Measurements from ENCODE around the gene BGN. TPM values are rescaled to one million over a fixed set of nuclear protein-coding genes. Genes with fewer than 3 reads are reported as not detected.

The BGN gene
- total RNA-seq, 4 donors from 2014 or later: 13.4 to 43.0 (median 20.0) TPM

DNA sequence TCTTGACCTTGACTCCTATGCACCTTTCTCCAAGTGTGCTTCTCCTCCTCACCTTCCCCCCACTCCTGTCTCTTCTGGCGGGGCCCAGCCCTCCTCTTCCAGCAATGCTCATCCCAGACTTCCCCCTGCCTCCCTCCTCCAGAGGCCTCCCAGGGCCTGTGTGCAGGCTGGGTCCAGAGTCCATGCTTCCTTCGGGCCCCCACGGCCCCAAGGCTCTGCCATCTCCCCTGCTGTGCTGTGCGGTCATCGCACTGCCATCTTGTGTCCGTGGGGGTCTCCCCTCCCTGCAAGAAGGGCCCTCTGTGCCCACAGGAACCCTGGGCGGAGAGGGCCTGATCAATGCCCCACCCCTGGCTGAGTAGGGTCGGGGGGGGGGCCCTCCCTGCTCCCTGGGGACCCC, 49.9 kb downstream of the BGN start:
- TF ChIP-seq, protein P1, sequence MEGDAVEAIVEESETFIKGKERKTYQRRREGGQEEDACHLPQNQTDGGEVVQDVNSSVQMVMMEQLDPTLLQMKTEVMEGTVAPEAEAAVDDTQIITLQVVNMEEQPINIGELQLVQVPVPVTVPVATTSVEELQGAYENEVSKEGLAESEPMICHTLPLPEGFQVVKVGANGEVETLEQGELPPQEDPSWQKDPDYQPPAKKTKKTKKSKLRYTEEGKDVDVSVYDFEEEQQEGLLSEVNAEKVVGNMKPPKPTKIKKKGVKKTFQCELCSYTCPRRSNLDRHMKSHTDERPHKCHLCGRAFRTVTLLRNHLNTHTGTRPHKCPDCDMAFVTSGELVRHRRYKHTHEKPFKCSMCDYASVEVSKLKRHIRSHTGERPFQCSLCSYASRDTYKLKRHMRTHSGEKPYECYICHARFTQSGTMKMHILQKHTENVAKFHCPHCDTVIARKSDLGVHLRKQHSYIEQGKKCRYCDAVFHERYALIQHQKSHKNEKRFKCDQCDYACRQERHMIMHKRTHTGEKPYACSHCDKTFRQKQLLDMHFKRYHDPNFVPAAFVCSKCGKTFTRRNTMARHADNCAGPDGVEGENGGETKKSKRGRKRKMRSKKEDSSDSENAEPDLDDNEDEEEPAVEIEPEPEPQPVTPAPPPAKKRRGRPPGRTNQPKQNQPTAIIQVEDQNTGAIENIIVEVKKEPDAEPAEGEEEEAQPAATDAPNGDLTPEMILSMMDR (IDR thresholded peaks at IDR 0.05; ENCODE audit: low read depth): no peak

DNA sequence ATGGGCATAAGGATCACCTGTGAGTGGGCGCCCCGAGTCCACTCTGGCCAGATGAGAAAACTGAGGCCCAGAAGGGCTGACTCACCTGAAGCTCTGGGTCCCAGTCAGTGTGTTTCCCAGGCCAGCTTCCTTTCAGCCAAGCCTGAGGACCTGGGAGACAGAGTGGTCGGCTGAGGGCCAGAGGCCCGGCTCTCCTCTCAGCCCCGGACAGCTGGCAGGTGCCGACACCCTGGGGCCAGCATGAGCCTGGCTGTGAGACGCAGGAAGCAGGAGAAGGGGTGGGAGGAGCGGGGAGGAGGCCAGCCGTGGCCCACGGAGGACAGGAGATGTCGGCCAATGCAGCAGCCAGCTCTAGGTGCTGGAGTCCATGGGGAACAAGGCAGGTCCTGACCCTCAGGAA, 51.6 kb downstream of the BGN start:
- TF ChIP-seq, protein P1 (IDR thresholded peaks at IDR 0.05; ENCODE audit: low read depth): no peak

DNA sequence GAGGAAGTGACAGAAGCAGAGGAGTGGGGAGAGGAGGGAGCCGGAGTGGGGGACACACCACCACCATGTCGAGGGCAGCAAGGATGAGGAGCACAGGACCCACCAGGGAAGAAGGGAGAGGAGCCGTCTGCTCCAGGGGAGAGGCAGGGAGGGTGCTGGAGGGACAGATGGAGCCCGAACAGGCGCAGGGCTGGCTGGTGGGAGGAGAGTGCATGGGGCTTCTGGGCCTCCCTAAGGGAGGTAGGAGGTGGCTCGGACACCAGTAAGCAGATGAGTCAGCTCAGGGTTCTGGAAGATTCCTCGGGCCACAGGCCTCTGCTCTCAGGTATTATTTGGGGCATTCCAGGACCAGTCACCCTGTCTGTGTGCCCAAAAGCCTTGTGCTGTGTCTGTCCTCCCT, 52.4 kb downstream of the BGN start:
- TF ChIP-seq, protein P1 (IDR thresholded peaks at IDR 0.05; ENCODE audit: low read depth): no peak

DNA sequence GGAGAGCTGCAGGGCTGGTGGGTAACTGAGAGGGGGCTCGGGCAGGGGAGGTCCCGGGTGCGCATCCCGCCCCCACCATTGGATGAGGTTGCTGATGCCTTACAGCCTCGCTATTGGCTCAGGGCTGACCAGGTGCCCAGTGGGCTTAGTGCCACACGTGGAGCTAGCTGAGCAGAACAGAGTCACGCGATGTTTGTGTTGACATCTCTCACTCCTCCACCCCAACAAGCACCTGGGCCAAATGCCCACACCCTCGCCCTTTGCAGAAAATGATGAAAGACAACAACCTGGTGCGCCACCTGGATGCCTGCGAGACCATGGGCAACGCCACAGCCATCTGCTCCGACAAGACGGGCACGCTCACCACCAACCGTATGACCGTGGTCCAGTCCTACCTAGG, 54.5 kb downstream of the BGN start:
- TF ChIP-seq, protein P1 (IDR thresholded peaks at IDR 0.05; ENCODE audit: low read depth): no peak

DNA sequence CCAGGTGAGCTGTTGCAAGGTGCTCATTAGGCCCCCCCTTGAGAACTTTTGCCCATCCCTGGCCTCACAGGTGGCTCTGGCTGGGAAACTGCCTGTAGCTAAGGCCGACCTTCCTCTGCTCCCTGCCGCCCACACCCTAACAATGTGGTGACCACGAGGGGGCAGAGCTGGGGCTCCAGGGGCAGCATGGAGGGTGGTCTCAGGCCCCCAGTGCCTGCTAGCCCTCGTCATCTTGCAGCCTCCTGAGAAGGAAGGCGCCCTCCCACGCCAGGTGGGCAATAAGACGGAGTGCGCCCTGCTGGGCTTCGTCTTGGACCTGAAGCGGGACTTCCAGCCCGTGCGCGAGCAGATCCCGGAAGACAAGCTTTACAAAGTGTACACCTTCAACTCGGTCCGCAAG, 55.0 kb downstream of the BGN start:
- TF ChIP-seq, protein P1 (IDR thresholded peaks at IDR 0.05; ENCODE audit: low read depth): no peak

DNA sequence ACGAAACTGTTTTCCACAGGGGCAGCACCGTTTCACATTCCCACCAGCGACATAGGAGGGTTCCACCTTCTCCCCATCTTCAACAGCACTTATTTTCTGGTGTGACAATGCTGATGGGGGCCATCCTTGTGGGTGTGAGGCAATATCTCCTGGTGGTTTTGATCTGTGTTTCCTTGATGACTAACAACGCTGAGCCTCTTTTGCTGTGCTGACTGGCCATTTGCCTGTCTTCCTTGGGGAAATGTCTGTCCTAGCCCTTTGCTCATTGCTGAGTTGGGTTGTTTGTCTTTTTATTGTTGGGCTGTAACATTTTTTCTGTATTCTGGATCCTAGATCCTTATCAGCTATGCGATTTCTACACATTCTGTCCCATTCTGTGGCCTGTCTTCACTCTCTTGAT, 56.4 kb downstream of the BGN start:
- TF ChIP-seq, protein P1 (IDR thresholded peaks at IDR 0.05; ENCODE audit: low read depth): no peak

DNA sequence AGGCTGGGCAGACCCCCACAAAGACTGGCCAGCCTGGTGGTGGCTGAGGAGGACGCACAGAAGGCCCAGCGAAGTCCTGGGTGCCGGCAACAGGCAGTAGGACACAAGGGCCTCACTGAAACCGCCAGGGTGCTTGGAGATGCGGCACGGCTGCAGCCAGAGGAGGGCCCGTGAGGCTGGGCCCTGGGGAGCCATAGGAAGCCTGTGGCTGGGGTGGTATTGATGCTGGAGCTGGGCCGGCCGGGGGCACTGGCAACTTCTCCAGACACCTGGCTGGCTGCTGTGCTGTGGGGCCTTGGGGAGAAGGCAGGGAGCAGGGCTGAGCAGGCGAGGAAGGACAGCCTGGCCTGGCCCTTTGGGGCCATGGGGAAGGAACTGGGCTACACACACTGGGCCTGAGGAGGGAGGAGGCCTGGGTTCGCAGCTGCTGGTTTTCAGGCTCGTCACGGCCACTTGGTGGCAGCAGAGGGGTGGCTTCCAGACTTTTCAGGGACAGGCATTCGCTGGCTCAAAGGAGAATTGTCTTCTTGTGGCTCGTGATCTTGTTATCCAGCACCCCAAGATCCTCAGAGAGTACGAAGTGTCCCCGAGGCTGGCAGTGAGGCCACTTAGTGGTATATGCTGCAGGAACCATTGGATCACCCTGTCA, 59.9 kb downstream of the BGN start:
- TF ChIP-seq, protein P1 (IDR thresholded peaks at IDR 0.05; ENCODE audit: low read depth): no peak

Measured in subcutaneous adipose tissue (tissue), 4 donors.